Measurements from ENCODE around the gene DRD1.

The DRD1 gene

GRCh38 chr5:175444060-175444904 lies at the start of gene DRD1:
Gene DRD1, minus strand, starts transcription at chr5:175444182. Its CDS starts 1,083 bp downstream, at chr5:175443099.
- FAIRE-seq (no peak), DNase-seq (ENCODE audit: extremely low spot score, insufficient read length, low read depth) (peak; percentile 39)

GRCh38 chr5:175493726-175494125 lies 49.7 kb upstream of the DRD1 start:
- FAIRE-seq: no peak
- no peak for DNase-seq (ENCODE audit: extremely low spot score, insufficient read length, low read depth)

DNA sequence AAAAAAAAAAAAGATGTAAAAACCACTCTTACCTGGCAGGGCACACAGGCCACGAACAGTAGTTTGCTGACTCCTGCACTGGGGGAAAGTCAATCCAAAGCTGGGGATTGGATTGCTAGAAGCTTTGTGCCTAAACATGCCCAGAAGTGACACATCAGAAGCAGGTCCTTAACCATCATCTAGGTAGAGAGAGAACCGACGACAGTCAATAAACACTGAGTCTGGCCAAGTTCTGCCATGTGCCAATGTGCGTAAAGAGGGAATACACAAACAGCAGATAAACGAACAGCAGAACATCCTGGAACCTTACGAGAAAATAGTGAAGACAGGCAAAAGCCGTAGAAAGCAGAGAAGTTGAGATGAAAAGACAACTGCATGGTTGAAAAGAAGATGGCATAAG lies 49.3 kb upstream of the DRD1 start:
- FAIRE-seq (no peak), DNase-seq (ENCODE audit: extremely low spot score, insufficient read length, low read depth) (no peak)

DNA sequence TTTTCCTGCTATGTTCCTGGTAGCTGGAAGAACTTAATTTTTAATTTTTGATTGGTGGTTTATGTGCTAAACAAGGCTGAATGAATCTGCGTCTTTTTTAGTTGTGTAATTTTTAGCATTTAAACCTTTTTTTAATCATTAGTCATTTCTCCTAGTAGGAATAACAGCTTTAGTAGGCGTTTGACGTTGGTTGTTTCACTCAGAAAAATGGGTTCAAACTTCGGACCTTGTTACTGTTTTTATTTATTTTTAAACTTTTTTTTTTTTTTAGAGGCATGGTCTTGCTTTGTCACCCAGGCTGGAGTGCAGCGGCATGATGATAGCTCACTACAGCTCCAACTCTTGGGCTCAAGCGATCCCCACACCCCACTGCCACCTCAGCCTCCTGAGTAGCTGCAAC lies 47.2 kb upstream of the DRD1 start:
- FAIRE-seq: no peak
- no peak for DNase-seq (ENCODE audit: extremely low spot score, insufficient read length, low read depth)

- no peak for DNase-seq (ENCODE audit: extremely low spot score, insufficient read length, low read depth)
- no peak for FAIRE-seq
These were observed 45.9 kb upstream of the DRD1 start for GRCh38 chr5:175489693-175490443.

DNA sequence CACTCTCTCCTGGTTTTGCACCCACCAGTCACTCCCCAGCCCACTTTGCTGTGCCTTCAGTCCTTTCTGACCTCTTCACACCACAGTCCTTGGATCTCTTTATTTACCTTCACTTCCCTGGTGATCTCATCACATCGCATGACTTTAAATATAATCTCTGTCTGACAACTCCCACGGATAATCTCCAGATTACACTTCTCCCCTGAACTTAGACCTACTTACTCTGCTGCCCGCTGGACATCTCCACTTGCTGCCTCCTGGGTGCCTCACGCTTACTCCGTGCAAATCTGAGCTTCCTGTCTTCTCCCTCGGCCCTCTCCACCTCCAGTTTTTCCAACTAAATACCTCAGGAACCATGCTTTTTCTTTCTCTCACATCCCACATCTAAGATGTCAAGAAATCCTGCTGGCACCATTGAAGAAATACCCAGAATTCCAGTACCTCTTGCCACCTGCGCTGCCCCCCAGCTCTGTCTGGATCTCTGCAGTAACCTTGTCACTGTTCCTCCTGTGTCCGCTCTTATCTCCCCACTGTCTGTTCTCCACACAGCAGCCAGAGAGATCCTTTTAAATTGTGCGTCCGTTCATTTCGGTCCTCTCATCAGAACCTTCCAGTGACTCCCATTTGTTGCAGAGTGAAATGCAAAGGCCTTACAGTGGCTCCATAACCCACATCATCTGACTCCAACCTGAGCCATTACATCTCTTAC lies 43.7 kb upstream of the DRD1 start:
- no peak for FAIRE-seq
- no peak for DNase-seq (ENCODE audit: extremely low spot score, insufficient read length, low read depth)

GRCh38 chr5:175485631-175486030 lies 41.6 kb upstream of the DRD1 start:
- DNase-seq (ENCODE audit: extremely low spot score, insufficient read length, low read depth): no peak
- FAIRE-seq: no peak

- DNase-seq (ENCODE audit: extremely low spot score, insufficient read length, low read depth) (no peak), FAIRE-seq (no peak)
These were observed 40.8 kb upstream of the DRD1 start for GRCh38 chr5:175484829-175485228.

DNA sequence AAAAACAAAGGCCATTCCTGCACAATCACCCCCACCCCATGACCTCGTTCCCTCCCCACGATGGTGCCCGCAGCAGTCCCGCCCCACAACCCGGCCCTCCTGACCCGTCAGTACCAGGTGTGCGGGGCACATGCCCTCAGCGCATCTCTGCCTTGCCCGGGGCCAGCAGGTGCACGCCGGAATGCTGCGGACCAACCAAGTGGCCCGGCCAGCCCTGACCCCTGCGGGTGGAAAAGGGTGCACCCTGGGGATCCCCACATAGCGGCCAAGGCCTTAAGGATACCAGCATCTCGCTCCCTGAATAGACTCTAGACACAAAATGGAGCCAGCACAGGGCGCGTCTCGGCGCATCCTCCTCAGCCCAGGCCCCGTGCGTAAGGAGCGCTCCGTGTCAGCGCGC lies 40.3 kb upstream of the DRD1 start:
- DNase-seq (ENCODE audit: extremely low spot score, insufficient read length, low read depth) (no peak), FAIRE-seq (no peak)

DNA sequence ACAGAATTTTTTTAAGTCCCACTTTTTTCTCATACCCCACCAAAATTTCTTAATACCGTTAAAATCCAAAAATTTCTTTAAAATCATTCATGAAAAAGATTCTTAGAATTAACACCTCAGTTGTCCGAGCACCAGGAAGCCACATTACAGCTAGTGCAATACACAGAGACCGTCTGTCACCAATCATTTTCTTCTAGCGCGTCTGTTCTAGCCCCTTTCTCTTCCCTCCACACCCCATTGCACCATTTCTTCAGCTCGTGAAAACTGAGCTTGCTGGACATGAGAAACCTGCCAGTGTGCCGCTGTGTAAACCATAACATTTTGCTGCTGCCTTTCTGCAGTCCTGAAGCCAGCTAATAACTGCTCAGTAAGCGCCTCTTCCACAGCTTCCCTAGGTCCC lies 39.4 kb upstream of the DRD1 start:
- FAIRE-seq: no peak

DNA sequence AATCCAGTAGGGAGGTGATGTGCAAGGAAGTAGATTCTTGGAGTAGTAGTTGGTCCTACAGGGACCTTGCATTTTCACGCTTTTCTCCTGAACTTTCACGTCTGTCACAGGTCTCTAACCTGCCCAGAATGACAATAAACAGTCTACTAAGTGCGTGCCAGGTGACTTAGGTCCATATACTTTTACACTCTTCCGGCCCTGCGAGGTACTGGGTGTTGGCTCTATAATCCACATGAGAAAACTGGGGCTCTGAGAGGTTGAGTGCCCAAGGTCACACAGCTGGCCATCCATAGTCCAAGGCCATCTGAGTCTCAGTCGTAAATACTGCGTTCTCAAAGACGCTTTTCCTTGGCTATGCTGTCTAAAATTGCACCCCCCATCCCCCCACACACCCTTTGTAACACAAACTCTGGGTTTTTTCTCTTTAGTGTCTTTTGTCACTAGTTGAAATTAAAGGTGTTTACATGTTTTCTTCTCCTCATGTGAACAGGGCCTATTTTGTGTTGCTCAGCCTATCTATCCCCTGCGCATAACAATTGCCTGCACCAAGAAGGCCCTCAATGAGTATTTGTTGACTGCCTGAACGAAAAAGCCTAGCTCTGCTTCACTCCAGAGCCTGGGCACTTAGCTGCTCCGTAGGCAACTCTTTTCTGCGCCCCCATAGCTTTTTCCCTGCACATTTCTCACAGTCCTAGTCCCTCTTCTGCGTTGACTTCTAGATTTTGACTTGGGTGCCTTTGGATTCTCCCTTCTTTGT lies 35.3 kb upstream of the DRD1 start:
- FAIRE-seq (peak; percentile 5), DNase-seq (ENCODE audit: extremely low spot score, insufficient read length, low read depth) (no peak)

More for the DNA sequence above, 39.4 kb upstream of the DRD1 start:
- no peak for DNase-seq (ENCODE audit: extremely low spot score, insufficient read length, low read depth)

DNA sequence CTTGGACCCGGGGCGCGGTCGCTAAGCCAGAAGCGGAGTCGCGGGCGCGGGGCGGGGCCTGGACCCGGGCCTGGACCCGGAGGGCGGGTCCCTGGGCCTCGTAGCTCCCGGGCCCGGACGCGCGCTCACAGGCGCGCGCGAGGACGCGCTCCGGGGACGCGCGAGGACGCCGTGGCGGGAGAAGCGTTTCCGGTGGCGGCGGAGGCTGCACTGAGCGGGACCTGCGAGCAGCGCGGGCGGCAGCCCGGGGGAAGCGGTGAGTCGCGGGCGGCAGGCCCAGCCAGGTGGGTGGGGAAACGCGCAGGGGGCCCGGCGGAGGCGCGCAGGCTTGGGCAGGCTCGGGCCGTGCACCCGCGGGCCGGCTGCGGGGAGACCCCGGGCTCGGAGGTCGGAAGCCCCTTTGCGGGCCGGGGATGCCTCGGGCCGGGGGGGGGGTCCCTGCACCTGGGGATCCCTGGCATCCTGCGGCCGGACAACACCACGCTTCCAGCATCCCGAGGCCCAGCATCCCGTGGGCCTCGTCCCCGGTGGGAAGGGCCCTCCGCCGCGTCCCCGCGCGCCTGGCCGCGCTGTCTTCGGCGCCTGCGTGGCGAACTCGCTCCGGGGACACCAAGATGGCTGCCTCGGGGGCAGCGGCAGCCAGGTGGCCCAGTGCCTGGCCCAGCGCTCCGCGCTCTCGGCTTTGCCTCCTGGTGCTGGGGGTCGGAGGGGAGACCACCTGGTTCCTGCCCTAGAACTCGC lies 34.6 kb upstream of the DRD1 start, which contains the start of gene SFXN1:
SFXN1 (plus strand) TSS at position 177 of the 741 bp plus-strand sequence. CDS start 13,544 bp downstream, outside the sequence.
- DNase-seq (ENCODE audit: extremely low spot score, insufficient read length, low read depth) (peak; percentile 92), FAIRE-seq (peak; percentile 78)

DNA sequence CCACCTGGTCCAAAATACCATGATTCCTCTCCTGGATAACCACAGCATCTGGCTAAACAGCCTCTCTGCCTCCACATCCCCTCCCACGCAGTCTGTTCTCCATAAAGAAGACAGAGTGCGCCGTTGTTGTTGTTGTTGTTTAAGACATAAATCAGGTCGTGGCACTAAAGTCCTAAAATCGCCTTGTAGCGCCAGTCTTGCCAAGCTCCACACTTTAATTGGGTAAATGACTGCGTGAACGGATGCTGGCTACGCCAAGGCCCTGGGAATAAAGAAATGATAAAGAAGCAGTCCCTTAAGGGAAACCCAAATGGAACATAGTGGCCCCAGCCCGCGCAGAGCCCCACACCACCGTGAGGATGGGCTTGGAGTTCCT lies 34.0 kb upstream of the DRD1 start:
- DNase-seq (ENCODE audit: extremely low spot score, insufficient read length, low read depth) (no peak), FAIRE-seq (no peak)

- DNase-seq (ENCODE audit: extremely low spot score, insufficient read length, low read depth): no peak
- no peak for FAIRE-seq
These were observed 33.5 kb upstream of the DRD1 start for GRCh38 chr5:175477440-175477839.

GRCh38 chr5:175475248-175475647 lies 31.3 kb upstream of the DRD1 start:
- DNase-seq (ENCODE audit: extremely low spot score, insufficient read length, low read depth) (no peak), FAIRE-seq (no peak)

DNA sequence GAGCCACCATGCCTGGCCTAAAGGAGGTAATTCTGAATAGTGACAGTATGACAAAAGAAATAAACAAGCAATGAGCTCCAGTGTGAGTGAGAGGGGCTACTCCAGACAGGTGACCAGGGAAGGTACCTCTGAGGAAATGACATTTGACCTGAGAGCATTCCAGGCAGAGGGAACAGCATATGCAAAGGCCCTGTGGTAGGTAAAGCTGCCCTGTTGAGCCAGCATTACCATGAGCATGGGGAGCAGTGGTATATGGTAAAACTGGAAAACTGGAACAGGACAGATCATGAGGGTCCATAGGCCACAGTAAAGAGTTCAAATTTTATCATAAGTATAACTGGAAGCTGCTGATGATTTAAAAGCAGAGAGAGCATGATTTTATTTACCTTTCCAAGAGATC lies 28.4 kb upstream of the DRD1 start:
- FAIRE-seq (no peak), DNase-seq (ENCODE audit: extremely low spot score, insufficient read length, low read depth) (no peak)

- no peak for FAIRE-seq
- DNase-seq (ENCODE audit: extremely low spot score, insufficient read length, low read depth): no peak
These were observed 27.6 kb upstream of the DRD1 start for GRCh38 chr5:175471628-175472027.

DNA sequence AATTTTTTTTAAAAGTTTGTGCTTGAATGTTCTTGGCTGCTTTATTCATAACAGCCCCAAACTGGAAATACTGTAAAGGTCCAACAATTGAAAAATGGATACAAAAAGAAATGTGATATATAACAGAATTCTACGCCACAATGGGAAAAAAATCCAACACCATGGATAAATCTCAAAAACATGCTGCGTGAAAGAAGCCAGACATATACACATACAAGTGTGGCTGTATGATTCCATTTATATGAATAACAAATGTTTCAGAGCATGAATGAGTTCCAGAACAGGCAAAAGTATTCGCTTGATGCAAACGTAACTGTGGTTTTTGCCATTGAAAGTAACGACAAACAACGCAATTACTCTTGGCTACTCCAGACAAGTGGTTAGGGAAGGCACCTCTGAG lies 27.2 kb upstream of the DRD1 start:
- FAIRE-seq: no peak
- DNase-seq (ENCODE audit: extremely low spot score, insufficient read length, low read depth): no peak

DNA sequence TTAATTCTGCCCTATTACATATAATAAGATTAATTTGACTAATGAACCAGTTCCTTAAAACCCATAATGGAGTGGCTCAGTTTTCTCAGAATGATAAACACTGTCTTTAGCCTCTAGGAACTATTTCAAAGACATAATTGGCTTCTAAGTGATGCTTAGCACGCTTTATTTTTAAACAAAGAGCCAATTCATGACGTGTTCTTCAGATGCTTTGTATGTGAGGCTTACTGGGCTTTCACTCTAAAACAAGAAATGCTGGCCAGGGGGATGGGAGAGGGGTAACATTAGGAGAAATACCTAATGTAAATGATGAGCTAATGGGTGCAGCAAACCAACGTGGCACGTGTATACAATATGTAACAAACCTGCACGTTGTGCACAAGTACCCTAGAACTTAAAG lies 26.8 kb upstream of the DRD1 start:
- no peak for FAIRE-seq
- no peak for DNase-seq (ENCODE audit: extremely low spot score, insufficient read length, low read depth)

All from GM18507 (cell line).